Astrocyte (in vitro differentiated cells and primary cell): ENCODE results near the gene MAN1C1.

ENCODE experiments used
- EZH2 ChIP-seq: IDR thresholded peaks from 2 replicates; pipeline ENCODE4 v1.6.1; 2012; ENCODE audit warnings: mild to moderate bottlenecking, low read length, inconsistent platforms; ENCODE audit not compliant: insufficient read depth
- TF ChIP-seq, protein P1 (sequence below): IDR thresholded peaks from 2 replicates; pipeline ENCODE4 v1.5.1; 2011; ENCODE audit warnings: low read depth, mild to moderate bottlenecking, inconsistent platforms, low read length, moderate library complexity; ENCODE audit not compliant: insufficient read depth

DNA sequence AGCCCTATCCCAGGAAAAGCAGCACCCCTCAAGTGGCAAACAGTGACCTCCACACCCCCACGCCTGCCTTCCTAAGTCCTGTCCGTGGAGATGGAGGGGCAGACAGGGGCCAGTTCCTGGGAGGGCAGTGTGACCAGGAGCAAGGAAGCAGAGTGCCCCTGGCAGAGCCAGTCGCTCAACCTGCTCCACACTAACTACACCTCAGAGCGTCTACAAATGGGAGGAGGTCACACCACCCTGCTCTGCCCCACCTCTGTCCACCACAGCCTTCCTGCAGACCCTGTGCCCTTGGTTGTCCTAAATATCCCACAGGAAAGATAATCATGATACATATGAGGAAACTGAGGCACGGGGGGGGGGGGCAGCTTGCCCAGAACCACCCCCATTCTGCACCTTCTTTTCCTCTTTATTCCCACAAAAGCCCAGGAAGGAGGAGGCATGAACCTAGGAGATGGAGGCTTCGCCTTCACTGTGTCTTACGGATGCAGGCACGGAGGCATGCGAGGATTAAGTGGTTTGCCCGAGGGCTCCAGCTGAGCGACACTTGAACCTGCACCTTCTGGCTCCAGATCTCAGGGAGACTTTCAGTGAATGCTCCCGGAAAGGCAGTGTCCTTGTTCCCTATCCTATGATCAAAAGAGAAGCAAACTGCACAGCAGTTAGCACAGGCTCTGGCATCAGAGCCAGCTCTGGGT lies 140.7 kb downstream of the MAN1C1 start:
- TF ChIP-seq, protein P1, sequence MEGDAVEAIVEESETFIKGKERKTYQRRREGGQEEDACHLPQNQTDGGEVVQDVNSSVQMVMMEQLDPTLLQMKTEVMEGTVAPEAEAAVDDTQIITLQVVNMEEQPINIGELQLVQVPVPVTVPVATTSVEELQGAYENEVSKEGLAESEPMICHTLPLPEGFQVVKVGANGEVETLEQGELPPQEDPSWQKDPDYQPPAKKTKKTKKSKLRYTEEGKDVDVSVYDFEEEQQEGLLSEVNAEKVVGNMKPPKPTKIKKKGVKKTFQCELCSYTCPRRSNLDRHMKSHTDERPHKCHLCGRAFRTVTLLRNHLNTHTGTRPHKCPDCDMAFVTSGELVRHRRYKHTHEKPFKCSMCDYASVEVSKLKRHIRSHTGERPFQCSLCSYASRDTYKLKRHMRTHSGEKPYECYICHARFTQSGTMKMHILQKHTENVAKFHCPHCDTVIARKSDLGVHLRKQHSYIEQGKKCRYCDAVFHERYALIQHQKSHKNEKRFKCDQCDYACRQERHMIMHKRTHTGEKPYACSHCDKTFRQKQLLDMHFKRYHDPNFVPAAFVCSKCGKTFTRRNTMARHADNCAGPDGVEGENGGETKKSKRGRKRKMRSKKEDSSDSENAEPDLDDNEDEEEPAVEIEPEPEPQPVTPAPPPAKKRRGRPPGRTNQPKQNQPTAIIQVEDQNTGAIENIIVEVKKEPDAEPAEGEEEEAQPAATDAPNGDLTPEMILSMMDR: no peak
- no peak for TF ChIP-seq EZH2
